ENCODE data around the gene ZNF618.
A peak's percentile ranks its signal among the peaks of the same experiment; 100 is the strongest.

The ZNF618 gene

DNA sequence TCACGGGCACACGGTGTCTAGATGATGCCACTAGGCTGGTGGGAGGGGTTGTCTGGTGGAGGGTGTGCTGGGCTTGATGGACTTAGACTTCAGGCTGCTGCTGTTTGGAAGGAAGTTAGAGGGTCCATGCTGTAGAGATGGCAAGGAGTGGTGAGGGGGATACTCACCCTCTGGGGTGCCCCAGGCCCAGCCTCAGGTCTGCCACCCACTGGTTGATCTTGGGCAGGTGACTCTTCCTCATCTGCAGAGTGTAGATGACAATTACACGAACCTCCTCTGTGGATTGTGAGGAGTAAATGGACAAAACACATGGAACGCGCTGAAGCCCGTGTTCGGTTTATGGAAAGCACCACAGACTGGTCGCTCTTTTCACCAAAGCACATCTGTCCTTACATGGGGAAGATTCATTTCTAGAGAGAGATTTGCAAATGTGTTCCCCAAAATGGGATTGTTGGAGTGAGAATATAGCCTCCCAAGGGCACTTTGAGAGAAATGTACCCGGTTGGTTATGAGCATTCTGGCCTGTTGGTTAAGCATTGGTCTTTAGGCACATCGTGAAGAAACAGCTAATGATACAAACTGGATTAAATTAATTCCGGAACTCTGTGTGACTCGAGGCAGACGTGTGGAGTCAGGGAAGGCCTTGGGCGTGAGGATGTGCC lies 58.2 kb downstream of the ZNF618 start:
- DNase-seq (ENCODE audit: low read depth), result no peak

DNA sequence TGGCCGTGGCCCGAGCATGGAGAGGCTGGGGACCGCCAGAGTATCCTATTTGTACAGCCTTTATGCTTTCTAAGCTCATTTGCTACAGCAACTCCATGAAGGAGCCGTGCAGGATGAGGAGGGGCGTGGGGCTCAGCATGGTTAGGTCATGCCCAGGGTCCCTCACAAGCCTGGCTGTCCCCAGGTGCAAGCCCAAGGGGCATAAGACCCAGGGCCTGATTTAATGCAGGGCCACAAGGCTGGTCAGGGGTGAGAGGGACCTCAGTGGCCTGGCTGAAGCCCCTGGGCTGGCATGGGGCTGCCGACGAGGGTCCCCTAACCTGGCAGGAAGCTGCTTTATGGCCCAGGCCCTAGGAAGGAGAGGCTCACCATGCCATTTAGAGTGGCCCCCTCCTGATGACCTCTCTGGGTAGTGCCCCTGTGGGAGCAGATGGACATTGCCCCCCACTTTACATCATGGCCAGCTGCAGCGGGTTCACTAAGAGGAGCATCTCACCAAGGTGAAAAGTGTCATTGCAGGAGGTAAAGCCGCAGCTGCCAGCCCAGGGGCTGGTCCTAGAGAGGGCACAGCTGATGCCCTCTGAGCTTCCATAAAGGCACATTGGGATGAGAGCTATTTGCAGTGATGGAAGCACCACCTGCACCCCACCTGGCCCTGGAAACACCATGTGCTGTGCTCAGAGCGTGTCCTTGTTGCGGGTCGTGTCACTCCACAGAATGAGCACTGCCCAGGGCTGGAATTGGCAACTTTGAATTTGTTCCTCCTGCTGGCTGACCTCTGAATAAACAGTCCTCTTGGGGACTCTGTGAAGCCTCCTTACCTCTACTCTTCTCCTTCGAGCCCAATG lies 58.9 kb downstream of the ZNF618 start:
- no peak for DNase-seq (ENCODE audit: low read depth)

DNA sequence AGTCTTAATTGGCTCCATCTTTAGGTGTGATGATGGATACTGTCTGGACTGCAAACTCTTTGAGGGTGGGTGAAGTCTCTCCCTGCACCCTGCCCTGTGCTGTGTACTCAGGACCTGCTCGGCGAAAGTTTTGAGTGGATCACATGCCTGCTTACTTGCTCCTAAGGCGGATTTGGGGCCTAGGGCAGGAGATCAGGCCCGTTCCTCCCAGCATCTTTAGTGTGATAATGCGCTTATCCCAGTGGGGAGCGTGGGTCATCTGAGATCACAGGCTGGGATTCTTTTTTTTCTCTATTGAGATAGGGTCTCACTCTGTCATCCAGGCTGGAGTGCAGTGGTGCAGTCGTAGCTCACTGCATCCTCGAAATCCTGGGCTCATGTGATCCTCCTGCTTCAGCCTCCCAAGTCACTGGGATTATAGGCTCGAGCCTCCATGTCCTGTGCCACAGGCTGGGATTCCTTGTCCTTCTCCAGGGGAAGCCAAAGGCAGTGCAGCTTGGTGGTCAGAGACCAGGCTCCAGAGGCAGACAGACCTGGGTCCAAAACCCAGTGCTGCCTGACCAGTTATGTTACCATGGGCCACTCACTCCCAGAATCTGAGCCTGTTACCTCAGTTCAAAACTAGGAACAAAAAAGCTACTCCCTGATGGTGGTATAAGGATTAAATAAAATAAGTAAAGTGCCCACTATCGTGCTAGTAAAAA lies 59.7 kb downstream of the ZNF618 start:
- DNase-seq (ENCODE audit: low read depth), result no peak

DNA sequence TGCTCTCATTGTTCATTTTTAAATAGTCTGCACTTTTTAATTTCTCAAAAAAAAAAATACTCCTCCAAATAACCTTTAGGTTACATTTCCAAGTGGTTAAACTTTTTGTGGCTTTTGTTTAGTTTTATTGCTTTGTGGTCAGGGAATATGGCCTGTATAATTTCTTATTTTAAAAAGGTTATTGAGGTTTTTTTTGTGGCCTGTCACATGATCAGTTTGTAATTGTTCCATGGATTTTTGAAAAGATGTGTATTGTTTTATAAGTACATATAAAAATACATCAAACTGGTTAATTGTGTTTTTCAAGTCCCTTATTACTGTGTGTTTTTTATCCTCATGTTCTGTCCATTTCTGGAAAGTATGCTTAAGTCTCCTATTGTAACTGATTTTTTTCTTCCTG lies 64.0 kb downstream of the ZNF618 start:
- no peak for DNase-seq (ENCODE audit: low read depth)

DNA sequence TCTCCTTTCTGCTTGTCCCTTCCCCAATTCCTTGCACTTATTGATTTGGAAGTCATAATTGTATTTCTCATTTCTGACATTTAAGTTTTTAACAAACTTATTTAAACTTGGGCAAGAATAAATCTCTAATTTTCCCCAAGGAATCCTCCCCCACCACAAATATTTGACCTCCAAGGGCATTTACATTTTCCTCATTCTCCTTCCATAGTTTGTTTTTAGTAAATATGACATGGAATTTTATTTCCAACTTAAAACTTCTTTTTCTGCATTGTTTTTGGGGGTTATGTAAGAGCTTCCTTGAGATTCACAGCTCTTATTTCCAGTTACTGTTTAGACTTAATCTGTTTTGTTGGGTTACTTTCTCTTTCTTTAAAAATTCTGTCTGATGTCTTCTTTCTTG lies 64.9 kb downstream of the ZNF618 start:
- DNase-seq (ENCODE audit: low read depth), result peak; percentile 36

DNA sequence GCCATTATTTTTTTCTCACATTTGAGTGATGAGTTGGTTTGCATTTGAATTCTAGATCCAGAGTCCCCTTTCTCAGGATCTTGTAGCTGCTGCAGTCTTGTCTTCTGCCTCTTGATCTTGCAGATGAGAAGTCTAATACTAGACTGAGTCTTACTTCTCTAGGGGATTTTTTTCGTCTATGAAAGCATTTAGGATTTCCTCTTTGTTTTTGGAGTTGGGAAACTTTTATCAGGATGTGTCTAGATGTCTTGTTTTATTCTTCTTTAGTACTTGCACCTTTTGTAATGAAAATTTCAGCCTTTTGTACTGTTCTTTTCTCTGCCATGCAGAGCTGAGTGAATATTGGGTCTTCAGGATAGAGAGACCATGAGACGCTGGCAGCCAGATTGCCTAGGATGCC lies 65.4 kb downstream of the ZNF618 start:
- no peak for DNase-seq (ENCODE audit: low read depth)

DNA sequence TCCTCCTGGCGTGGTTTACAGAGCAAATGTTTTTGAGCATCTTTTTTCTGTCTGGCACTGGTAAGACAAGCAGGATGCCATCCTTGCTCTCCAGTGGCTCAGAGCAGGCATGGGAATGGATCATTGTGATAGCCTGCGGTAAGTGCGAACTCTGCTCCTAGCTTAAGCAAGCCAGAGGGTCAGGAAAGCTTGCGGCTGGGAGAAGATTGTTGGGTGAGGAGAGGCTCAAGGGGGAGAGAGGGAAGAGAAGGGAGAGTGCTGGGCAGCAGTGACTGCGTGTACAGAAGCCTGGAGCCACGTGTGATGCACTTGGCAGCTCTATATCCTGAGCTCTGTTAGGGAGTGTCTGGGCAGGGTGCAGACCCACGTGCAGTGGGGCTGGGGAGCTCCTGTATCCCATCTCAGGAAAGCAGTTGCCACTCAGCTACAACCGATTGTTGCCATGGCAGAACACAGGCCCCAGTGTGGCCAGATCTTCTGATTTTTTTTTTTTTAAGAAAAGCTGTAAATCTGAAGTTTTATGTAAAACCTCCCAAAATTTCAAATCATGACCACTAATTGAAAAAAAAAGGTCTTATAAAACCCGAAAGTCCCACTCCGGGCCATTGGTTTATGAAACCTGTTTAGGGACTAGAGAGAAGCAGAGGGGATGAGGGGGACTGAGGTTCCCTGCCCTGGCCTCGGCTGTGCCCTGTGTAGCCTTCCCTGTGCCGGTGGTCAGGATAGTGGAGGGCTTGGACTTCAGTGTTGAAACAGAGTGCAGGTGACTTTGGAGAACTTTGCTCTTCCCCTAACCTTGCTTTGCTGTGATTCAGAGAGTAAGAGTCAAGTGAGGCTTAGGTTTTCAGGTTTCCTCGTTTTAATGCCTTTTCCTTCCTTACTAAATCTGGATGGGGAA lies 67.3 kb downstream of the ZNF618 start:
- DNase-seq (ENCODE audit: low read depth), result no peak

DNA sequence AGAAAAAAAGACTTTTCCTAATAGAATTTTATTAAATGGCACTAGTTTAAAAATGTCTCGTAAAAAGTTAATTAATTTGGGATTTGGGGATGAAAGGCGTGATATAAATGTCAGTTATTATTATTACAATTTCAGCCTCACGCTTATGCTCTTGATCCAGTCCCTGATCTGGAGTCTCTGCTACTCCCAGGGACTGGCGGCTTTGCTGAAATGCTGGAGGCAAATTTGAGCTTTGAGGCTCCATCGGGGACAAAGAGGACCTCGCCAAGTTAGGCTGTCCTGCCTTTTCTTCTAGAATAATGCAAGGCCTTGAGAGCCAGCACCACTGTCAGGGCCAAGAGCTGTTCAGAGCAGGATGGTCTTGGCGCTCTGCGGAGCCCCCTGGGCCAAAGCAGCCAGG lies 69.7 kb downstream of the ZNF618 start:
- DNase-seq (ENCODE audit: low read depth), result no peak

DNA sequence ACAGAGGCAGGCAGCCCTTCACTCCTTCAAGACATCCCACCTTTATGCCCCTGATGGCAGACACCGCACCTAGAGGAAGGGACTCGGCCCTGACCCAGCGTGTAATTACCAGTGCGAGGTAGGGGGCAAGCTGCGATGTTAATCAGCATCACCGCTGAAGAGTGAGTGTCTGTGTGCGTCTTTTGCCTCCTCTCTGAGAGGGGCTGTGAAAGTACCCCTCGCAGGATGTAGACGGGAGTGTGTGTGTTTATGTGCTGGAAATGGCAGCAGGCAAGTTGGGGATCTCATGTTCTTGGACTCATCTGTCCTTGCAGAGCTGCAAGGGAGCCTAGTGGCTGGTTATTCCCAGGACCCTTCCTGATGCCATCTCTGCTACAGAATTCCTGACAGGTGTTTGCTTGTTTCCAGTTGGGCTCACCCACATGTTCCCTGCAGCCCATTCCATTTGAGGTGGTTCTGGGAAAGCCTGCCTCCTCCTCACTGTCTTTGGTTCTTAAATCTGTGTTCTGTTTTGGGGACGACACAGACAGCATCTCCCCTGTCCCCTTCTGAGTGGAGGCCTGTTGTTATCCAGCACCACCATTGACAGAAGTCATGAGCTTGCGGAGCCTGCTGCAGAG lies 70.5 kb downstream of the ZNF618 start:
- no peak for DNase-seq (ENCODE audit: low read depth)

DNA sequence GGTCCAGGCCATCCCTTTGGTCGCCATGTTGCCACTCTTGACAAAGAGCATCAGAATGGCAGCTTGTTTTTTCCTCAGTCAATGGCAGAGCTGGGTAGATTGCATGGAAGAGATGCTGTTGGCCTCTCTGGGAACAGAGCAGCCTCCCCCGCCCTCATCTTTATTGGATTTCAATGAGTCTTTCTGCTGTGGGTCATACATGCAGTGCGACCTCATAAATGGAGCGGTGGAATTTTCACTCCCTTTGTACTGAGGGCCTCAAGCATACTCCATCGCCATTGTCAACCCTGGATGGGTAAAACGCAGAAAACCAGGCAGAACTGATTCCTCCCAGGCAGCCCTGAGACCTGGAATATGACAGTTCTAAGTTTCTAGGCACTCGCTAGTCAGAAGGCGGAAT lies 71.8 kb downstream of the ZNF618 start:
- no peak for DNase-seq (ENCODE audit: low read depth)

DNA sequence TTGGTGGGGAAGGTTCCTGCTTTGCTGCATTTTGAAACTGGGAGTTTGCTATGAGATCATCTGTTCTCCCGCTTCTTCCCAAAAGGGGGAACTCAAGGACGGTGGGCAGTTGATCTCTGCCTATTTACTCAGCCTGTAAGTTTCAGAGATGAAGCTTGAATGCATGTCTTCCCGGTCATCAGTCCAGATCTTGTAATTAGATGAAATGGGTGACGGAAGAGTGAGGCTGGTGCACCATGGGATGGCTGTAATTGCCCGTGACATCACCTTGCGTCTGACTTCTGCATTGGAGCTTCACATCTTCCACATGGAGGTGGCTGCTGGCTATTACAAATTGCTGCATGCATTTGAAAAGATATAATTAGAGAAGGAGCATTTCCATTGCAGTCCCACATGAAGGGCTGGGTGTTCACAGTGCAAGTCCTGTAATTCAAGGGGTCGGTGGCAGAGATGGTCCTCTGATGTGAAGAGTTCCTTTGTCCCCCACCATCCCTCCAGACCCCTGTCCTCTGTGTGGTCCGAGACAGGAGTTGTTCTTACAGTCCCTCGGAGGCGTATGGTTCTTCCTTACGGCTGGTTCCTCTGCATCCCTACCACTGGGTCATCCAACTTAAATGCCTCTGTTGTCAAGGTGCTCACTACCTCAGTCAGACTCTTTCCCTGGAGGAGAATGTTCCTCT lies 72.9 kb downstream of the ZNF618 start:
- no peak for DNase-seq (ENCODE audit: low read depth)

DNA sequence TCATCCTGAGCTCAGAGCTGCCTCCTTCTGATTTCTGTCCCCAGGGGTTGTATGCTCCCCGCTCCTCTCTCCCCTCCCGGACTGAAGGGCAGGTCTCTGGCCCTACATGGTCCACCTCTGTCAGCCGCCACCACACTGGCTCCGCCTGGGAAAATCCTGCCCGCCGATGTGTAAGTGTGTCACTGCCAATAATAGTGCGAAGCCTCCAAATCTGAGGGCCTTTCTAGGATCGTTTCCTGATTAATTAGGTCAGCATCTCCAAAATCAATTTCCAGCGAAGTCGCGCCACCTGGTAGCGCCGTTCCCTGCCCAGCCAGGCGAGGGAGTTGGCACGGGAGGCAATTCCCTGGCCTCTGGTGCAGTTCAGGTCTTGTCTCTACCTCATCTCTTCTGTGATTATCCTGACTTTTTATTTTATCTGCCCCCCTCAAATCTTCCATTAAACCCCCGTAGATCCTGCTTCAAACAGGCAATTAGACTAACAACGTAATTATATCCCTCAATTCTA lies 73.5 kb downstream of the ZNF618 start:
- no peak for DNase-seq (ENCODE audit: low read depth)

DNA sequence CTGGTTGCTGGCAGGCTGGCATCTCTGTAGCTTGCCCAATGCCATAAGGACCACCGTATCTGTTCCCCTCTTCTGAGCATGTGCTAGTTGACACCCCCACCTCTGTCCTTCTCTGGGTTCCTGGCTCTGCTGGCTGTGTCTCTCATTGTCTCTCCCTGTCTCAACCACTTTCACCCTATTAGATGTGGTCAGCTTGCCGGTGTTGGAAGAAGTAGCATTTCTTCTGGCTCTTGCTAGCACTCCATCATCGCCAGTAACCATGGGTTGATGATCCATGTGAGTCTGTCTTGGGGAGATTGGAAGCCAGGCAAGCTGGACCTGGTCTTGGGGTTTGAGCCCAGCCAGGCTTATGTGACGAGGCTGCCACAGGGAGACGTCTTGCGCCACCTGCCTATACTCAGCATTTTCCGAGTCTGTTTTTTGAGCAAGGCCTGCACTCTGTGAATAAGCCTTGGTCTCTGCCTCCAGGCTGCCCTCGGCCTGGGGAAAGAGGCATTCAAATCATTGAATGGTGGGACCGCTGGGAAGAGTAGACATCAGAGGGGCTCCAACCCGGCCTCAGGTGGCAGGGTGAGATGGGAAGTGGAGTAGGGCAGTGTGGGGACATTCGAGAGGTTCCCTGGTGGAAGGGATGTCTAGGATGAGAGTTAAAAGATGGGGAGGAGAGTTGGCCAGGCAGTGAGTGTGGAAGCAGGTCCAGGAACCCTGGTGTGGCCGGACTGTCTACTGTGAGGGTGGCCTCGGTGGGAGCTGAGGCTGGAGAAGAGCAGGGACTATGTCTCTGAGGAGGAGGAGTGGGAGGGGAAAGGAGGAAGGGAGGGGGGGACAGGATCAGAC lies 74.3 kb downstream of the ZNF618 start:
- no peak for DNase-seq (ENCODE audit: low read depth)

DNA sequence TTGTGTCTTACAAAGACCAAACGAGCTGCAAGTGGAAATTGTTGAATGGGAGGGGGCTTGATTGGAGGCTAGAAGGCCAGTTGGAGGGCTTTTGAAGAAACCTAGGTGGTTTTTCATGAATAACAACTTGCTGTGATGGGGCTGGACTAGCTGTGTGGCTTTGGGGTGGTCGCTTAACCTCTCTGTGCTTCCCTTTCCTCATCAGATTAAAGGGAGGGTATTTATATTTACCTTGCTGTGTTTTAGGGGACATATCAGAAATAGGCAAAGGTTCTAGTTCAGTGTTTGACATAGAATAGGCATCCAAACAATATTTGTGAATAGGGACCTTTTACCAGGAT lies 74.9 kb downstream of the ZNF618 start:
- no peak for DNase-seq (ENCODE audit: low read depth)

DNA sequence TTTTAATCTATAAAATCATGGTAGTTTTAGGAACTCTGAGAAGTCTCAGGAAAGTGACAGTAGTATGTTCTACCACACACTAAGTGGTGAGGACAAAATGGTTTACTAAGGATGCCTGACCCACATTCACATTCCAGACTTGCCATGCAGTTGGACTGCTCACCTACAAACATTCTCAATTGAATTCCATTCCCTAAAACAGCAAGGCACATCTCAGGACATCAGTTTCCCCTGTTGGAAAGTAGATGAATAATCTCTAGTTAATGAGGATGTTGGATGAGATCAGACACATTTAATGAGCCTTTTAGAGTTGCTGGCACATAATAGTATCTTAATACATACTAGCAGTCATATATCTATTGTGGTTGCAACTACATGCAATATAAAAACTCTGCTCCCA lies 76.6 kb downstream of the ZNF618 start:
- no peak for DNase-seq (ENCODE audit: low read depth)

DNA sequence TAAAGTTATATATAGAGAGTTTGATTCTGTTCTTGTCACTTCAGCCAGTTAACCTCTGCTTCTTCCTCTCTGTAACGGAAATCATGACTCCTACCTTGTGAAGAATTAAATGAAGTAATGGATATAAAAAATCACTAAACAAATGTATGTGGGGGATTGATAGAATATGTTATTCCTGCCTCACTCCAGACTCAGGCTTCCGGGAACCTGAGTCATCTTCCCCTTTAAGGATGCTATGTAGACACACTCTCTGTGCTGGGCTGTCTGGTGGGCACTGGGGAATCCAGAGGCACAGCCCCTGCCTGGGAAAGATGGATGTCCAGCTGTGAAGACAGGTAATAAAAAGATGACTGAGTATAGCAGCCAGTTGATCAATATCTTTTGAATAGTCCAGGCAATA lies 77.4 kb downstream of the ZNF618 start:
- peak; percentile 71 for DNase-seq (ENCODE audit: low read depth)

DNA sequence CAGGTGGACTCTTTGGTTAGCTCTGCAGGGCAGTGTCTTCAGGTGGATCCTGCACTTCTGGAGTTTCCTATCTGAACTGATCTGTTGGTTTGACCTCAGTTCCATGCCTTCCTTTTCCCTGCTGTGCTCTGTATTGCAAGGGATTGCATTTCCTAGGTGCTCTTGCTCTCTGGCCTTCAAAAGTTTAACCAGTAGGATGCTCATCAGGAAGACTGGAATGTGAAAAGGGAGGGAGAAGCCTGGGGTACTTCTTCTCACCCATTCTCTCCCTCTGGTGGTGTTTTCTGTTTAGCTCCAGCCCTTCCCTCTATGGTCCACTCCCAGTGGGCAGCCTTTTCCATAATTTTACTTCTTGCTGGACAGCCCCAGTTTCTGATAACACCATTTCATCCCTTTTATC lies 78.5 kb downstream of the ZNF618 start:
- no peak for DNase-seq (ENCODE audit: low read depth)

DNA sequence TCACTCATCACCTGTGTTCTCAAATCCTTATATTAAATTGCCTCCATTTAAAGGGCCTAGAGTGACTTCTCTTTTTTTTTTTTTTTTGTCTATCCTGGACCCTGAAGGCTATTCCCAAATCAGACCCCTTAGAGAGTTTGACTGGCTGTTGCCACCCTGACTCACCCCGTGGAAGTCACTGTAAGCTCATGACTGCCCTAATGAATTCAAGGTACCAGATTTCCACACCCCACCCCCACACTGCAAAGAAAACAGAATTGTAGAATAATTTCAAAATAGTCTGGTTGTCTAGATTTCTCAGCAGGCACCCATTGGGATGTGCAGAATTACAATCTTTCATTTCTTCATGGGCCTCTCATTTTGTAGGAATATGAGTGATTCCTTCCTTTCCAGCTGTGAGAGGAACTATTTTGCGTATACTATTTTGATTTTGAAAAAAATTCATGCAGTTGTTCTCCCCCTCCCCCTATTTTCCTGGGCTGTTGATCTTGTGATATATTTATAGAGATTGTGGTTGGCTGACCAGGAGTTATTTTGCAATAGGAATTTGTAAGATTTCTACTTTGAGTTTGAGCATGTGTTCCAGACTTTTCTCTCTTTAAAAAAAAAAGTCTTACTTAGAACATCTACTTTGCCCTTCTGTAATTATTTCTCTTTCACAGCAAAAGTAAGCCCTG lies 79.1 kb downstream of the ZNF618 start:
- peak; percentile 84 for DNase-seq (ENCODE audit: low read depth)

DNA sequence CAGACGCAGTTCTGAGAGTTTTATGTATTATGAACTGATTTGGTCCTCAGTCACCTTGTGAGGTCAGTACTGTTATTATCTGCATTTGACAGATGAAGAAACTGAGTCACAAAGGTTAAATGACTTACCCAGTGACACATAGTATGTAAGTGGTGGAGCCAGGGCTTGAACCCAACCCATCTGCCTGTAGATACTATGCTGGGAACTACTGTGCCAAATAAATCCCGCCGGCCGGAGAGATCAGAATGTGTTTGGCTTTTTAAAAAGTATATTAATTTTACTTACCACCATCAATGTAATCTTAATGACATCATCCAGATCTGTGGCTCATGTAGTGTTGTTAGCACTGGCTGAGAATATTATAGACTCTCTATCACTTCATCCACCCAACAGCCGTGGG lies 80.8 kb downstream of the ZNF618 start:
- peak; percentile 34 for DNase-seq (ENCODE audit: low read depth)

Data from iris pigment epithelial cell (primary cell).